IPS DF 4.7 (cell line): Measurements from ENCODE around the gene IGF1R.
"Not testable (repeated sequence)": the region's sequence is repeated elsewhere in the genome, so short reads cannot be mapped to it uniquely, and the experiment has no call there.

Experiments used
- DNase-seq: peaks from one replicate; pipeline ENCODE4 v3.0.0-alpha.2; 2013; ENCODE audit warnings: low spot score; ENCODE audit errors: extremely low read depth

IGF1R gene

DNA sequence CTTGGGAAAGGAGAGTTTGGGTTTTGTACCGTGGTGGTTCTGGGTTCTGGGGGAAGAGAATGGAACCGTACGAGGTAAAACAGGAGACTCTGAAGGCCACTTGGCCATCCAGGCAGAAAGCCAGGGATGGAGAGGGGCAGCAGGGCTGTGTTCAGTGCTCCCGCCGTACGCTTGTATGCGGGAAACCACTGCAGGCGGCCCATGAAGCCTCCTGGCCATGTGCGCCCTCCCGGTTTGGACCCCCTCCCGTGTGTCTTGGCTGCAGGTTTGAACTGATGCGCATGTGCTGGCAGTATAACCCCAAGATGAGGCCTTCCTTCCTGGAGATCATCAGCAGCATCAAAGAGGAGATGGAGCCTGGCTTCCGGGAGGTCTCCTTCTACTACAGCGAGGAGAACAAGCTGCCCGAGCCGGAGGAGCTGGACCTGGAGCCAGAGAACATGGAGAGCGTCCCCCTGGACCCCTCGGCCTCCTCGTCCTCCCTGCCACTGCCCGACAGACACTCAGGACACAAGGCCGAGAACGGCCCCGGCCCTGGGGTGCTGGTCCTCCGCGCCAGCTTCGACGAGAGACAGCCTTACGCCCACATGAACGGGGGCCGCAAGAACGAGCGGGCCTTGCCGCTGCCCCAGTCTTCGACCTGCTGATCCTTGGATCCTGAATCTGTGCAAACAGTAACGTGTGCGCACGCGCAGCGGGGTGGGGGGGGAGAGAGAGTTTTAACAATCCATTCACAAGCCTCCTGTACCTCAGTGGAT lies 308.6 kb downstream of the IGF1R start:
- DNase-seq = no peak

DNA sequence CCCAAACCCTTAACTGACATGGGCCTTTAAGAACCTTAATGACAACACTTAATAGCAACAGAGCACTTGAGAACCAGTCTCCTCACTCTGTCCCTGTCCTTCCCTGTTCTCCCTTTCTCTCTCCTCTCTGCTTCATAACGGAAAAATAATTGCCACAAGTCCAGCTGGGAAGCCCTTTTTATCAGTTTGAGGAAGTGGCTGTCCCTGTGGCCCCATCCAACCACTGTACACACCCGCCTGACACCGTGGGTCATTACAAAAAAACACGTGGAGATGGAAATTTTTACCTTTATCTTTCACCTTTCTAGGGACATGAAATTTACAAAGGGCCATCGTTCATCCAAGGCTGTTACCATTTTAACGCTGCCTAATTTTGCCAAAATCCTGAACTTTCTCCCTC lies 309.3 kb downstream of the IGF1R start:
- DNase-seq = no peak

GRCh38 chr15:98958076-98958475 lies 309.7 kb downstream of the IGF1R start:
- DNase-seq = no peak

DNA sequence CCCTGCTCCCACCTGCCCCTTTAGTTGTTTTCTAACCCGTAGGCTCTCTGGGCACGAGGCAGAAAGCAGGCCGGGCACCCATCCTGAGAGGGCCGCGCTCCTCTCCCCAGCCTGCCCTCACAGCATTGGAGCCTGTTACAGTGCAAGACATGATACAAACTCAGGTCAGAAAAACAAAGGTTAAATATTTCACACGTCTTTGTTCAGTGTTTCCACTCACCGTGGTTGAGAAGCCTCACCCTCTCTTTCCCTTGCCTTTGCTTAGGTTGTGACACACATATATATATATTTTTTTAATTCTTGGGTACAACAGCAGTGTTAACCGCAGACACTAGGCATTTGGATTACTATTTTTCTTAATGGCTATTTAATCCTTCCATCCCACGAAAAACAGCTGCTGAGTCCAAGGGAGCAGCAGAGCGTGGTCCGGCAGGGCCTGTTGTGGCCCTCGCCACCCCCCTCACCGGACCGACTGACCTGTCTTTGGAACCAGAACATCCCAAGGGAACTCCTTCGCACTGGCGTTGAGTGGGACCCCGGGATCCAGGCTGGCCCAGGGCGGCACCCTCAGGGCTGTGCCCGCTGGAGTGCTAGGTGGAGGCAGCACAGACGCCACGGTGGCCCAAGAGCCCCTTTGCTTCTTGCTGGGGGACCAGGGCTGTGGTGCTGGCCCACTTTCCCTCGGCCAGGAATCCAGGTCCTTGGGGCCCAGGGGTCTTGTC lies 310.7 kb downstream of the IGF1R start:
- DNase-seq = no peak

DNA sequence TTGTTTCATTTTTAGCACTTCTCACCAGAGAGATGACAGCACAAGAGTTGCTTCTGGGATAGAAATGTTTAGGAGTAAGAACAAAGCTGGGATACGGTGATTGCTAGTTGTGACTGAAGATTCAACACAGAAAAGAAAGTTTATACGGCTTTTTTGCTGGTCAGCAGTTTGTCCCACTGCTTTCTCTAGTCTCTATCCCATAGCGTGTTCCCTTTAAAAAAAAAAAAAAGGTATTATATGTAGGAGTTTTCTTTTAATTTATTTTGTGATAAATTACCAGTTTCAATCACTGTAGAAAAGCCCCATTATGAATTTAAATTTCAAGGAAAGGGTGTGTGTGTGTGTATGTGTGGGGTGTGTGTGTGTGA lies 311.3 kb downstream of the IGF1R start:
- no peak for DNase-seq

DNA sequence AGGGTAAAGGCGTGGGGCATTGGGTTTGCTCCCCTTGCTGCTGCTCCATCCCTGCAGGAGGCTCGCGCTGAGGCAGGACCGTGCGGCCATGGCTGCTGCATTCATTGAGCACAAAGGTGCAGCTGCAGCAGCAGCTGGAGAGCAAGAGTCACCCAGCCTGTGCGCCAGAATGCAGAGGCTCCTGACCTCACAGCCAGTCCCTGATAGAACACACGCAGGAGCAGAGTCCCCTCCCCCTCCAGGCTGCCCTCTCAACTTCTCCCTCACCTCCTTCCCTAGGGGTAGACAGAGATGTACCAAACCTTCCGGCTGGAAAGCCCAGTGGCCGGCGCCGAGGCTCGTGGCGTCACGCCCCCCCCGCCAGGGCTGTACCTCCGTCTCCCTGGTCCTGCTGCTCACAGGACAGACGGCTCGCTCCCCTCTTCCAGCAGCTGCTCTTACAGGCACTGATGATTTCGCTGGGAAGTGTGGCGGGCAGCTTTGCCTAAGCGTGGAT lies 312.3 kb downstream of the IGF1R start:
- no peak for DNase-seq

- no peak for DNase-seq
Measured at GRCh38 chr15:98963444-98963843, 315.1 kb downstream of the IGF1R start.

DNA sequence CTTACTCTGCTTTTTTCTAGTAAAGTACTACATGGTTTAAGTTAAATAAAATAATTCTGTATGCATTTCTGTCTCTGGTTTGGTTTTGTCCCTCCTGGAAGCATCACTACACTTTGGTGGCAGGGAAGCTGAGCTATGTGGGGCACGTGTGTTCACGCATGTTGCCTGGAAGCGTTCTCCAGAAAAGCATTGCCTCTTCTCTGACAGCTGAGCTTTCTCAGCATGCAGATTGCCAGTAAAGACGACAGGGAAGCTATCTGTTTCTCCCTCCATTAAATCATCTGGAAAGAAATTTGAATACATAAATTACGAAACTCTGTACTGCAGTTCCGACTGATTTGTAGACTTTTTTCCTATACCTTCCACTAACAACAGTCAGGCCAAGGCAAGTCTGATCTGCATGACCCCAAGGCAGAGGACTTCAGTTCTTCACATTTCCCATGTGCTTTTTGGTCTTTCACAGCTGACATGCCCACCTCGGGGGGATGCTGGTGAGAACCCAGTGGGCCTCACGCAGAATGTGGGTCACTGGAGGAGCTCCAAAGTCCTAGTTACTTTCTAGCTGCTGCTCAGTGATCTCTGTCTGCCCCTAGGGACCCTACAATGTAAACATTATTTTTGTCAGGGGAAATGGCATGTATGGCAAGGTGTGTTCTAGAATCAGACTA lies 316.3 kb downstream of the IGF1R start:
- DNase-seq = no peak

DNA sequence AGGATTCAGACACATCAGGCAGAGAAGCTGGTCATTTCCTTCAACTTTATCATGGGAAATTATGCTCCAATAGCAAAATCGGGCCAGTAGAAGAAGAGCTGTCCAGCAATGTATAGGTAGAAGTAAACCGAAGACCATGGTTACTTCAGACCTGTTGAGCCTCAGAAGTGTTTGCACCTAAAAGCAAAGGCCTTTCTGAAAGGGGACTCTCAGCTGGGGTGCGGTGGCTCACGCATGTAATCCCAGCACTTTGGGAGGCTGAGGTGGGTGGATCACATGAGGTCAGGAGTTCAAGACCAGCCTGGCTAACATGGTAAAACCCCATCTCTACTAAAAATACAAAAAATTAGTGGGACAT lies 316.8 kb downstream of the IGF1R start:
- not testable (repeated sequence) for DNase-seq

DNA sequence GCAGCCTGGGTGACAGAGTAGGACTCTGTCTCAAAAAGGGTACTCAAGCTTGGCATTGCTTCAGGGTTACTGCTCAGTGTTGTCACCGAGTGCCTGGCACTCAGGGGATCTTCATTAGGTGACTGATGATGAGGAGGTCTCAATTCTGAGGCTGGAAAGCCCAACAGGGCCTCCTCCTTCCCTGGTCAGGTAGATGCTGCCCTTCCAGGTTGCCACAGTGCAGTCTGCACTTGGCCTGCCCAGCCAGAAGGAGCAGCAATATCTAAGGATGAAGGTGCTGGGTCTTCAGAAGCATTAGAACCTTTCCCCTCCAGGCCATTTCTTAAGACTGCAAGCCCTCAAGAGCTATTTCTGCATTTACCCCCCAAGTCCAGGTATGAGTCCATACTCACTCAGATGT lies 317.3 kb downstream of the IGF1R start:
- no peak for DNase-seq

DNA sequence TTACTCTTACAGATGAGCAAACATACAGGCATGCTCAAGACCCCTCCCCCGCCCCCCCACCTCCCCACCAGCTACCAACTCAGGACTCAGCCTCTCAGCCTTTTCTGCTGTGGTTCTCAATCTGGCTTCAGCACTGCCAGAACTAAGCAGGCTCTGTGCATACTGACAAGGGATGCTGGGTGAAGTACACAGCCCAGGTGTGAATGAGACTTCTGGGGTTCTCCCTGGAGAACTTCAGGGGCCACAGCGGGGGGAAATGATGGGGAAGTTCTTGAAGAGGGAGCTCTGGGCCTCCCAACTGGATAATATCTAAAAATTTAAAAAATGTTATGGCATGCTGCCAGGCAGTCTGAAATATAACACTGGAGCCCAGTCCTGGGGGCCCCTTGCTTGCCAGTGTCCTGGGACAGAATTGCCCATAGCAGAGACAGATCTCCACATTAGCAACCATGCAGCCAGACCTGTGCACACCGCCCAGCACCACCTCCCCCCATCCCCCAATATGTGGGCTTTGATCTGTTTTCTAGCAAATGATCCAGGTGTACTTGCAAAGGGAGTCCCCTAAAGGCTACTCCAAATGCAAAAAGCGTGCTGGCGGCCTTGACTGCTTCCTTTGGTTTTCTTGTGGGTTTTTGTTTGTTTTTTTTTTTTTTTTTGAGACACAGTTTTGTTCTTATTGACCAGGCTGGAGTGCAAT lies 317.9 kb downstream of the IGF1R start:
- no peak for DNase-seq

GRCh38 chr15:98967096-98967495 lies 318.8 kb downstream of the IGF1R start:
- DNase-seq = no peak

DNA sequence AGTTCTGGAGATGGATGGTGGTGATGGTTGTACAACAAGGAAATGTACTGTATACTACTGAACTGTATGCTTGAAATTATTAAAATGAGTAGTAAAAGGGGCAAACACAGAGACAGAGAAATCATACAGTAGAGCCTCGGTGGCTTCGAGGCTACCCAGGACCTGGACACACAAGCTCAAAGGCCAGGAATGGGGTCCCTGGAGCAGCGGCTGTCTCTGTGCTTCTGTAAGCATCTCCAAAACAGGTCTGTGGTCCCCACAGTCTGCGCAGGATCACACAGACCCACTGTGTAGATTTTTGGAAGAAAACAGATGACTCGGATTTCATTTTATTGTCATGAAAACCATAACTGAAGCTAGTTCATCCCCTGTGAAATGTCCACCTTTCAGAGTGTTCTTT lies 319.6 kb downstream of the IGF1R start:
- no peak for DNase-seq

DNA sequence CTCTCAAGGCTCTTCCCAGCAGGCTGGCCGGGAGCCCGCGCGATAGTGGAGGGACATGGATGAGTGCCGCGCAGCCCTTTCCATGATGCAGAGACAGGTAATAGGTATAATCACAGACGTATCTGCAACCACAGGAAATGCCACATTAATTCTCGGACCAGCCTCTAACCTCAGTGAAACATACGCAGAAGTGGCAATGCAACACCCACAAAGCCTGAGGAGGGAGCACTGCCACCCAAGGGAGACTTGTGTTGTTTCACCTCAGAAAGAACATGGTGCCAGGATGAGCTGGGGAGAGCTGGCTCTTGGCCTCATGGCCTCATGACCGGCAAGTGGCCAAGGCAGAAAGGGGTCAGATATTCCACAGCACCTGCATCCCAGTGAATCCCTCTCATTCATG lies 320.2 kb downstream of the IGF1R start:
- DNase-seq = no peak

DNA sequence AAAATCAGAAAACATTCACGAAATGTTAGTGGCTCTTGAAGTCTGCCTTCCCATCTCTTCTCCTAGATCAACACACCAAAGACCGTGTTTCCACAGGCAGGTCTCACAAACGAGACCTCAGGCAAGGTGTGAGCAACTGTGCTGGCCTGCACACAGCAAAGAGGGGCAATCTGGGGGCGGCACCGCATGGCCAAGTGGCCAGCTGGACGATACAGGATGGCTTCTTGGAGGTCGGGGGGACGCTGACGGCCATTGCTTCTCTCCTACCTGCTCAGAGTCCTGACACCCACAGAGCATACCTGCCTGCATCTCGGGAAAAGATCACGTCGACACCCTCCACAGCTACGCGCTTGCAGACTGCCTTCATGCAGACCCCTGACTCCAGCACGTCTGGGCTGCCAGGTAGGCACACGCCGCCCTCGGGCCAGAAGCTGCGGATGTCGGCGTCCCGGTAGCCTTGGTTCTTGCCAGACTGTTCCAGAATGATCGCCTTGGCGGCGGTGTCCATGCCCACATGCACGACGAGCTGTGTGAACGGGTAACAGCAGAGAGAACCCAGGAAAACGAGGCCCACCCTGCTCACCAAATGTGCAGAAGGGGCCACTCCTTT lies 320.9 kb downstream of the IGF1R start:
- DNase-seq = no peak

GRCh38 chr15:98970799-98971198 lies 322.5 kb downstream of the IGF1R start:
- no peak for DNase-seq

DNA sequence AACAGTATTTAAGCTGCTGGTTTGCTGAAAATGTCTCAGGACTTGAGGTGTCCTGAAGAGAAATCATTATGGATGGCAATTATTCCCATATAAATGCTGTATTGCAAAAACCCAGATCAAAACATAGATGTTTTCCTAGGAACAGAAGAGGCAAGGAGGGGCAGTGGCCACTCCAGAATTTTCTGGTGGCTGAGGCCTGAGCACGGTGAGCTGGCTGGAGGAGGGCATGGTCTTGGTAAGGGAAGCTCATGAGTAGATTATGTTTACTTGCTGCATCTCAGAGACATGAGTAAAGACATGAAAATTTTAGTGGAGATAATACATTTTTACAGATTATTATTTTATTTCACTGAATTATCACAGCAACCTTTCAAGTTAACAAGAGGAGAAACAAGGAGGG lies 328.2 kb downstream of the IGF1R start:
- DNase-seq = no peak

- no peak for DNase-seq
Measured at GRCh38 chr15:98977441-98977840, 329.1 kb downstream of the IGF1R start.

- DNase-seq = no peak
Measured at GRCh38 chr15:98978153-98978552, 329.8 kb downstream of the IGF1R start.

- DNase-seq = no peak
Measured at GRCh38 chr15:98980899-98981228, 332.5 kb downstream of the IGF1R start.

DNA sequence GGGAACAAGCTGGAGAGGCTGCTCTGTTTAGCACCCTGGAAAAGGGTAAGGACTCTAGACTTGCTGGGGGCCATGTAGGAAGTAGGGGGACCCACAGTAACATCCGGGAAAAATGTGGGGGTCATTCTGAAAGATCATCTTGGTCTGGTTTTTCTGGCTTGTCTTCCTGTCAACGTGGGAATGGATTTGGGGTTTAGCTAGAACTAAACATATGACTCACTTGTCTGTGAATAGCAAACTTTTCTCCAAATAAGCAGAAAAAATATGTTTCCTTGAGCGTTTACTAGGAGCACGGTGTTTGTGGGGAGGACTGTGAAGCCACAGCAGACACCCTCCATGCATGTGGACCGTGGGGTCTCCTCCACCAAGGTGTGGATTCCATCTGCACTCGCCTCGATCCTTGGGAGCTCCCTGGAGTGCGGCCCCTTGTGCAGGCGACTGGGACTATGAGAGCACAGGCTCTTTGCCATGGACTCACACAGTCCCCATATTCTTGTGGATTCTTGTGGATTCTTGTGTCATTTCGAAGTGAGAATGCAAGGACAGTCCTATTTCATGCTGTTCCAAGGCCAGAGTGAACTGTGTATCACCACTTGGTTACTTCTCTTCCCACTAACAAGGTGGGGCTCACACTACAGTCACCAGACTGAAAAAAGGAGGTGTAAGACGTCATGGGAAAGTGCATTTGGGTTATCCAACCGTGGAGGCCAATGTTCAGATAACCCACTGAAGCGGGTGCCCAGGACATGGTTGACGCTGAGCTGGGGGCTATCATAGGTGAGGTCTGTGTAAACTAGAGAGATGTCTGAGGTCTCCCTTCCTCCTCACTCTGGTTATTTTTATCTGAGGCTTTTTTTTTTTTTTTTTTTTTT lies 333.7 kb downstream of the IGF1R start:
- no peak for DNase-seq
